Ishikawa (cell line): Measurements from ENCODE around the gene TECTA.
A peak's percentile ranks its signal among the peaks of the same experiment; 100 is the strongest.

Experiments used
- CEBPB ChIP-seq: IDR thresholded peaks from 2 replicates; pipeline ENCODE4 v1.6.1; 2012
- CREB1 ChIP-seq: IDR thresholded peaks from 2 replicates; pipeline ENCODE4 v1.6.1; 2012; ENCODE audit warnings: low read depth
- EGR1 ChIP-seq: IDR thresholded peaks from 2 replicates; pipeline ENCODE4 v1.6.1; 2012
- EP300 ChIP-seq: IDR thresholded peaks from 2 replicates; pipeline ENCODE4 v1.6.1; 2012; ENCODE audit warnings: borderline replicate concordance
- FOXM1 ChIP-seq: IDR thresholded peaks from 2 replicates; pipeline ENCODE4 v1.6.1; 2012; ENCODE audit warnings: low read depth, borderline replicate concordance
- MAX ChIP-seq: IDR thresholded peaks from 2 replicates; pipeline ENCODE4 v1.6.1; 2012
- NFIC ChIP-seq: IDR thresholded peaks from 2 replicates; pipeline ENCODE4 v1.6.1; 2012
- RAD21 ChIP-seq: IDR thresholded peaks from 2 replicates; pipeline ENCODE4 v1.6.1; 2012; ENCODE audit warnings: low read depth
- REST ChIP-seq: IDR thresholded peaks from 2 replicates; pipeline ENCODE4 v1.6.1; 2012; ENCODE audit warnings: low read depth, mild to moderate bottlenecking
- TAF1 ChIP-seq: IDR thresholded peaks from 2 replicates; pipeline ENCODE4 v1.6.1; 2012; ENCODE audit warnings: low read depth, mild to moderate bottlenecking
- TCF12 ChIP-seq: IDR thresholded peaks from 2 replicates; pipeline ENCODE4 v1.6.1; 2012; ENCODE audit warnings: low read depth
- TEAD4 ChIP-seq: IDR thresholded peaks from 2 replicates; pipeline ENCODE4 v1.6.1; 2012
- USF1 ChIP-seq: IDR thresholded peaks from 2 replicates; pipeline ENCODE4 v1.6.1; 2012
- YY1 ChIP-seq: IDR thresholded peaks from 2 replicates; pipeline ENCODE4 v1.6.1; 2012; ENCODE audit warnings: low read depth
- ZBTB7A ChIP-seq: IDR thresholded peaks from 2 replicates; pipeline ENCODE4 v1.6.1; 2012; ENCODE audit warnings: low read depth

The TECTA gene

GRCh38 chr11:121180183-121180582 is 79.1 kb downstream of the TECTA start:
- no peak for TF ChIP-seq NFIC
- TF ChIP-seq TAF1: no peak
- TF ChIP-seq REST: no peak
- no peak for TF ChIP-seq USF1
- TF ChIP-seq EP300: no peak
- no peak for TF ChIP-seq TEAD4
- no peak for TF ChIP-seq CREB1
- TF ChIP-seq RAD21: no peak
- no peak for TF ChIP-seq FOXM1
- TF ChIP-seq MAX: no peak
- TF ChIP-seq YY1: no peak
- no peak for TF ChIP-seq TCF12

GRCh38 chr11:121188776-121189175 is 87.7 kb downstream of the TECTA start:
- no peak for TF ChIP-seq YY1
- no peak for TF ChIP-seq EP300
- TF ChIP-seq TCF12: no peak
- no peak for TF ChIP-seq TEAD4
- no peak for TF ChIP-seq EGR1
- TF ChIP-seq CREB1: no peak
- no peak for TF ChIP-seq NFIC
- TF ChIP-seq USF1: no peak
- TF ChIP-seq CEBPB: no peak
- TF ChIP-seq REST: no peak

- TF ChIP-seq TEAD4 (no peak), MAX (no peak), ZBTB7A (no peak), TCF12 (no peak), EGR1 (no peak), YY1 (no peak), REST (no peak), CREB1 (no peak), USF1 (no peak), EP300 (no peak), FOXM1 (no peak), CEBPB (no peak), RAD21 (no peak), NFIC (no peak), TAF1 (no peak)
Measured at GRCh38 chr11:121191818-121192217, 90.8 kb downstream of the TECTA start.

- TF ChIP-seq RAD21 (peak; percentile 82), FOXM1 (no peak)
Measured at GRCh38 chr11:121194731-121195596, 93.9 kb downstream of the TECTA start.
